Parathyroid adenoma (tissue), 2 donors: ENCODE results near the gene MASP2.
"Not testable (repeated sequence)": the region's sequence is repeated elsewhere in the genome, so short reads cannot be mapped to it uniquely, and the experiment has no call there.

Source experiments
- H2AFZ ChIP-seq: fragments of 300-600 bp; sonication (generic); one replicate; pipeline ENCODE4 v1.7.0; 2017; ENCODE audit warnings: antibody characterized with exemption, mild to moderate bottlenecking
- H3K27ac ChIP-seq: fragments of 300-600 bp; sonication (generic); one replicate; pipeline ENCODE4 v1.7.0; 2017
- H3K27me3 ChIP-seq: fragments of 300-600 bp; sonication (generic); one replicate; pipeline ENCODE4 v1.7.0; 2017; ENCODE audit warnings: low read length; ENCODE audit not compliant: control insufficient read depth, insufficient read depth
- H3K36me3 ChIP-seq: fragments of 300-600 bp; sonication (generic); one replicate; pipeline ENCODE4 v1.7.0; 2017; ENCODE audit warnings: low read length; ENCODE audit not compliant: control insufficient read depth, insufficient read depth
- H3K4me1 ChIP-seq: fragments of 300-600 bp; sonication (generic); one replicate; pipeline ENCODE4 v1.7.0; 2017; ENCODE audit warnings: control low read depth
- H3K4me2 ChIP-seq: fragments of 300-600 bp; sonication (generic); one replicate; pipeline ENCODE4 v1.7.0; 2017; ENCODE audit warnings: low read length
- H3K4me3 ChIP-seq: fragments of 300-600 bp; sonication (generic); one replicate; pipeline ENCODE4 v1.7.0; 2017; ENCODE audit warnings: low read depth, low read length
- H3K79me2 ChIP-seq: fragments of 300-600 bp; sonication (generic); one replicate; pipeline ENCODE4 v1.7.0; 2017; ENCODE audit warnings: control low read depth
- H3K9ac ChIP-seq: fragments of 300-600 bp; sonication (generic); one replicate; pipeline ENCODE4 v1.7.0; 2017; ENCODE audit warnings: mild to moderate bottlenecking
- H3K9me3 ChIP-seq: fragments of 300-600 bp; sonication (generic); one replicate; pipeline ENCODE4 v1.7.0; 2017; ENCODE audit warnings: low read length; ENCODE audit not compliant: control insufficient read depth
- TF ChIP-seq, protein P1 (sequence below): fragments of 300-600 bp; sonication (generic); IDR thresholded peaks from one replicate; pipeline ENCODE4 v1.7.0; 2017; ENCODE audit warnings: antibody characterized with exemption, mild to moderate bottlenecking
- donor health status: primary hyperparathyroidism.

The MASP2 gene

DNA sequence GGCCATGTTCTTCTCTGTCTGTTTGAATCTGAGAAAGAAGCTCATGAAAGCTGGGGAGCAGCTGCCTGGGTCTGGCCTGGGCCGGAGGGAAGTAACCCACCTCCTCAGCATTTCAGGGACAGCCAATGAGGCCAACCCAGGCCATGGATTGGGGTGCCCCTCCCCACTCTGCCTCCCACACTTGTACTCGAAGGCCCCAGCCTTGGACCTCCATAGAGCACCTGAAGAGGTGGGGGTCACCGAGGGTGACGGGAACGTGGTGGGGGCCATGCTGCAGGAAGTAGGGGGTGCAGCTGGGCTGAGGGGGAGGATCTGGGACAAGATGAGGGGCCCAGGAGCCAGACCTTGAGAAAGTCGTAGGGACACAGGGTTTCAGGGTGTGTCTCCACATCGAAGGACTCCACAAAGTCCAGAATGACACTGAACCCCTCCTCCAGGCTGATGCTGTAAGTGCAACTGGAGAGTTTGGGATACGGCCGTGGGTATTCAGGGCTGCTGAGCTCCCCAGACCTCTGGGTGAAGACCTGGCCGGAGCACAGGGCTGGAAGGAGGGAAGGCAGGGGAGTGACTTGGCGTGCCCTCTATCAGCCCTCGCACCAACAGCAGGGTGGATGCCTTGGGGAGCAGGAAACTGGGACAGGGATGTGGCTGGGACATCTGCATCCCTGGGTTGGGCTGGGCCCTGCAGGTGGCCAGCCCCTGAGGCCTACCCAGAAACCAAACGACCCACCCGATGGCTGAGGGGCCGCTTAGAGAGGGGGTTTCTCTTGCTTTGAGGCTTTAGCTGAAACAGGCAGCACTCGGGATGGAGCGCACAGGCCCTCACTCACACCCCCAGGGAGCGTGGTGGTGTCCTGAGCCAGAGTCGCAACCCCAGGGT is 3.8 kb downstream of the MASP2 start:
- Histone ChIP-seq H3K9me3 (no peaks in the 10 kb centered on the region), H3K36me3 (no peaks in the 10 kb centered on the region), H3K4me3 (no peak overlapping the region), H3K27me3 (peaks cover 3% of the 10 kb centered on the region), H3K79me2 (no peaks in the 10 kb centered on the region), H3K27ac (no peak overlapping the region), H3K4me2 (no peak overlapping the region), H3K9ac (no peak overlapping the region), H2AFZ (no peak overlapping the region), H3K4me1 (no peaks in the 10 kb centered on the region)
- TF ChIP-seq, protein P1, sequence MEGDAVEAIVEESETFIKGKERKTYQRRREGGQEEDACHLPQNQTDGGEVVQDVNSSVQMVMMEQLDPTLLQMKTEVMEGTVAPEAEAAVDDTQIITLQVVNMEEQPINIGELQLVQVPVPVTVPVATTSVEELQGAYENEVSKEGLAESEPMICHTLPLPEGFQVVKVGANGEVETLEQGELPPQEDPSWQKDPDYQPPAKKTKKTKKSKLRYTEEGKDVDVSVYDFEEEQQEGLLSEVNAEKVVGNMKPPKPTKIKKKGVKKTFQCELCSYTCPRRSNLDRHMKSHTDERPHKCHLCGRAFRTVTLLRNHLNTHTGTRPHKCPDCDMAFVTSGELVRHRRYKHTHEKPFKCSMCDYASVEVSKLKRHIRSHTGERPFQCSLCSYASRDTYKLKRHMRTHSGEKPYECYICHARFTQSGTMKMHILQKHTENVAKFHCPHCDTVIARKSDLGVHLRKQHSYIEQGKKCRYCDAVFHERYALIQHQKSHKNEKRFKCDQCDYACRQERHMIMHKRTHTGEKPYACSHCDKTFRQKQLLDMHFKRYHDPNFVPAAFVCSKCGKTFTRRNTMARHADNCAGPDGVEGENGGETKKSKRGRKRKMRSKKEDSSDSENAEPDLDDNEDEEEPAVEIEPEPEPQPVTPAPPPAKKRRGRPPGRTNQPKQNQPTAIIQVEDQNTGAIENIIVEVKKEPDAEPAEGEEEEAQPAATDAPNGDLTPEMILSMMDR, result no peak

DNA sequence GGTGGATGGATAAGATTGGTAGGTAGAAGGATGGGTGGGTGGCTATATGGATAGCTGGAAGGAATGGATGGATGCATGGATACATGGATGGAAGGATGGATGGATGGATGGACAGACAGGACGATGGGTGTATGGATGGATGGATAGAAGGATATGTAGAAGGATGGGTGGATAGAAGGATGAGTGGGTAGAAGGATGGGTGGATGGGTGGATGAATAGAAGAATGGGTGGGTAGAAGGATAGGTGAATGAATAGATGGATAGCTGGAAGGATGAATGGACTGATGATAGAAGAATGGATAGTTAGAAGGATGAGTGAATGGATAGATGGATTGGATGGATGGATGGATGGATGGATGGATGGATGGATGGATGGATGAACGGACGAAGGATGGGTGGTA is 5.0 kb downstream of the MASP2 start:
- no peak overlapping the region for H2AFZ ChIP-seq
- no peak overlapping the region for H3K4me2 ChIP-seq
- no peaks in the 10 kb centered on the region for H3K79me2 ChIP-seq
- H3K9ac ChIP-seq, result no peak overlapping the region
- no peaks in the 10 kb centered on the region for H3K9me3 ChIP-seq
- TF ChIP-seq, protein P1, result no peak
- no peak overlapping the region for H3K4me3 ChIP-seq
- H3K27ac ChIP-seq, result no peak overlapping the region
- no peaks in the 10 kb centered on the region for H3K36me3 ChIP-seq
- peaks cover 3% of the 10 kb centered on the region for H3K27me3 ChIP-seq
- H3K4me1 ChIP-seq, result no peaks in the 10 kb centered on the region

DNA sequence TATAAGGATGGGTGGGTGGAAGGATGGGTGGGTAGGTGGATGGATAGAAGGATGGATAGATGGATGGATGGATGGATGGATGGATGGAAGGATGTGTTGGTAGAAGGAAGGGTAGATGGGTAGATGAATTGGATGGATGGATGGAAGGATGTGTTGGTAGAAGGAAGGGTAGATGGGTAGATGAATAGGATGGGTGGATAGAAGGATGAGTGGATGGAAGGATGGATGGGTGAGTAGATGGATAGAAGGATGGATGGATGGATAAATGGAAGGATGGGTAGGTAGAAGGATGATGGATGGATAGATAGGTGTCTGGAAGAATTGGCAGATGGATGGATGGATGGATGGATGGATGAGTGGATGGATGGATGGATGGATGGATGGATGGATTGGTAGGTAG is 6.0 kb downstream of the MASP2 start:
- no peak overlapping the region for H3K4me2 ChIP-seq
- no peaks in the 10 kb centered on the region for H3K9me3 ChIP-seq
- H3K4me1 ChIP-seq, result no peaks in the 10 kb centered on the region
- no peak overlapping the region for H3K4me3 ChIP-seq
- H3K9ac ChIP-seq, result no peak overlapping the region
- H3K79me2 ChIP-seq, result no peaks in the 10 kb centered on the region
- no peak overlapping the region for H2AFZ ChIP-seq
- no peak overlapping the region for H3K27ac ChIP-seq
- peaks cover 3% of the 10 kb centered on the region for H3K27me3 ChIP-seq
- no peaks in the 10 kb centered on the region for H3K36me3 ChIP-seq
- TF ChIP-seq, protein P1, result no peak

DNA sequence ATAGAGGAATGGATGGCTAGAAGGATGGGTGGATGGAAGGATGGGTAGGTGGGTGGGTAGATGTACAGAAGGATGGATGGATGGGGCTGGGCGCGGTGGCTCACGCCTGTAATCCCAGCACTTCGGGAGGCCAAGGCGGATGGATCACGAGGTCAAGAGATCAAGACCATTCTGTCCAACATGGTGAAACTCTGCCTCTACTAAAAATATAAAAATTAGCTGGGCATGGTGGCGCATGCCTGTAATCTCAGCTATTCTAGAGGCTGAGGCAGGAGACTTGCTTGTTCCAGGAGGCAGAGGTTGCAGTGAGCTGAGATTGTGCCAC is 7.0 kb downstream of the MASP2 start:
- H3K36me3 ChIP-seq, H3K4me1 ChIP-seq, H3K27ac ChIP-seq, H3K27me3 ChIP-seq, H3K4me3 ChIP-seq, H3K9ac ChIP-seq, H2AFZ ChIP-seq, H3K9me3 ChIP-seq, H3K4me2 ChIP-seq, H3K79me2 ChIP-seq: not testable (repeated sequence)

DNA sequence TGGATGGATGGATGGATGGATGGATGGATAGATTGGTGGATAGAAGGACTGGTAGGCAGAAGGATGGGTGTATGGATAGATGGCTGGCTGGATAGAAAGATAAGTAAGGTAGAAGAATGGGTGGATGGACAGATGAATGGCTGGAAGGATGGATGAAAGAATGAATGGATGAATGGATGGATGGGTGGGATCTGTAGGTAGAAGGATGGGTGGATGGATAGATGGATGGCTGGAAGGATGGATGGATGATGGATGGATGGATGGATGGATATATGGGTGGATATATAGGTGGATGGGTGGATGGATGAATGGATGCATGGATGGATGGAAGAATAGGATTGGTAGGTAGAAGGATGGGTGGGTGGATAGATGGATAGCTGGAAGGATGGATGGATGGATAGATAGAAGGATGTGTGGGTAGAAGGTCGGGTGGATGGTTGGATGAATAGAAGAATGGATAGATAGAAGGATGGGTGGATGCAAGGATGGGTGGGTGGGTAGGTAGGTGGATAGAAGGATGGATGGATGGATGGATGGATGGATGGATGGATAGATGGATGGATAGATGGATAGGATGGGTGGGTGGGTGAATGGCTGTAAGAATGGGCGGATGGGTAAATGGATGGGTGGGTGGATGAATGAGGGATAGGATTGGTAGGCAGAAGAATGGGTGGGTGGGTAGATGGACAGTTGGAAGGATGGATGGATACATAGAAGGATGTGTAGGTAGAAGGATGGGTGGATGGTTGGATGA is 7.5 kb downstream of the MASP2 start:
- Histone ChIP-seq H3K4me2 (no peak overlapping the region), H3K4me1 (no peaks in the 10 kb centered on the region), H3K9me3 (no peaks in the 10 kb centered on the region), H3K9ac (no peak overlapping the region), H3K27me3 (peaks cover 3% of the 10 kb centered on the region), H3K4me3 (no peak overlapping the region), H3K27ac (no peak overlapping the region), H2AFZ (no peak overlapping the region), H3K79me2 (no peaks in the 10 kb centered on the region), H3K36me3 (no peaks in the 10 kb centered on the region)
- TF ChIP-seq, protein P1, result no peak
